Measurements from ENCODE around the gene KCNC3. TPM values are rescaled to one million over a fixed set of nuclear protein-coding genes. Genes with fewer than 3 reads are reported as not detected.

Gene KCNC3
- total RNA-seq, 5 donors from 2014 or later (not counting 1 experiment from before 2014, with no cell fraction given) = 0.75 to 4.3 (median 1.5) TPM

DNA sequence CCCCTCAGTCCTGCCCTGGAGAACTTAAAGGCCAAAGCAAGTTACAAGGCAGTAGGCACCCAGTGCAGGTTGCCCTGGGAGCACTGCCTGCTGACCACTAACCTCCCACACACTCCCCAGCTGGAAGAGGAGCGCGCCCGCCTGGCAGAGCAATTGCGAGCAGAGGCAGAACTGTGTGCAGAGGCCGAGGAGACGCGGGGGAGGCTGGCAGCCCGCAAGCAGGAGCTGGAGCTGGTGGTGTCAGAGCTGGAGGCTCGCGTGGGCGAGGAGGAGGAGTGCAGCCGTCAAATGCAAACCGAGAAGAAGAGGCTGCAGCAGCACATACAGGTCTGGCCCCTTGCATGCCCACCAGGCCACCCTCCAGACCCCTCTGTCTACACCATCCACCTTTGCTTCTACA, 61.1 kb downstream of the KCNC3 start:
- CTCF ChIA-PET = no interaction called here
- H3K36me3 Mint-ChIP-seq = no peaks in the 10 kb centered on the region

DNA sequence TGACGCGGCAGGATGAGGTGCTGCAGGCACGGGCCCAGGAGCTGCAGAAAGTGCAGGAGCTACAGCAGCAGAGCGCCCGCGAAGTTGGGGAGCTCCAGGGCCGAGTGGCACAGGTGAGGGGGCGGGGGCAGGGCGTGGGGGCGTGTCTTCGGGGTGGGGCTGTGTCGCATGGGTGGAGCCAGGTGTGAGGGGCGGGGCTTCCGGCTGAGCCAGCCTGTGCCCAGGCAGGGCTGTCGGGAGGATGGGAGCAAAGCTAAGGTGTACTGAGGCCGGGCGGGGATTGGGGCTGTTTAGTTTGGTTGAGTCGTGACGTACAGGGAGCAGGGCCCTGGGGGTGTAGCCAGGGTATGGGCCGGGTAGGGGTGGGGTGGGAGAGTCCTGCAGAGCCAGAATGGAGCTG, 62.3 kb downstream of the KCNC3 start:
- Histone ChIP-seq H3K9me3 (no peaks in the 10 kb centered on the region), H3K27me3 (replicated peaks in 1 of 2; ENCODE audit: control insufficient read depth in 2 of 2, extremely low read depth in 1 of 2, insufficient read depth in 2 of 2, low read length in 1 of 2) (peaks cover 0 to 51% of the 10 kb centered on the region in 2 experiments), H3K36me3 (ENCODE audit: control insufficient read depth in 2 of 2, extremely low read depth in 1 of 2, insufficient read depth in 1 of 2, low read length in 1 of 2) (no peaks in the 10 kb centered on the region), H3K27ac (ENCODE audit: low read length) (no peak overlapping the region), H3K4me1 (ENCODE audit: control insufficient read depth in 1 of 2, extremely low read depth in 1 of 2, insufficient read depth in 2 of 2, low read length in 2 of 2) (no peaks in the 10 kb centered on the region), H3K4me3 (ENCODE audit: control insufficient read depth in 1 of 2, extremely low read depth in 1 of 2, low read length in 1 of 2) (no peak overlapping the region)
- Mint-ChIP-seq H3K27me3 (peaks cover 25 to 29% of the 10 kb centered on the region in 2 donors), H3K4me1 (no peaks in the 10 kb centered on the region), H3K36me3 (no peaks in the 10 kb centered on the region), H3K27ac (no peak overlapping the region), H3K4me3 (no peak overlapping the region), H3K9me3 (no peaks in the 10 kb centered on the region)
- peak in 8 of 35 experiments; percentile 2 to 22 (median 6) for DNase-seq
- 16% methylated on average over 19 of the region's 20 CpGs for WGBS (ENCODE audit: insufficient coverage)
- ChIA-PET POLR2A (no interaction called here), CTCF (no interaction called here)
- peak in 1 of 4 experiments; percentile 37 for ATAC-seq (replicated peaks in 1 of 4)

More for the DNA sequence above, 61.1 kb downstream of the KCNC3 start:
- Mint-ChIP-seq H3K27ac (no peak overlapping the region), H3K27me3 (peaks cover 22 to 31% of the 10 kb centered on the region in 2 donors), H3K9me3 (no peaks in the 10 kb centered on the region), H3K4me3 (no peak overlapping the region), H3K4me1 (no peaks in the 10 kb centered on the region)
- no peaks in the 10 kb centered on the region for H3K9me3 ChIP-seq
- ATAC-seq (replicated peaks in 1 of 4) (no peak), DNase-seq (no peak)
- peaks cover 0 to 49% of the 10 kb centered on the region in 2 experiments for H3K27me3 ChIP-seq (replicated peaks in 1 of 2; ENCODE audit: control insufficient read depth in 2 of 2, extremely low read depth in 1 of 2, insufficient read depth in 2 of 2, low read length in 1 of 2)
- no peaks in the 10 kb centered on the region for H3K4me1 ChIP-seq (ENCODE audit: control insufficient read depth in 1 of 2, extremely low read depth in 1 of 2, insufficient read depth in 2 of 2, low read length in 2 of 2)
- POLR2A ChIA-PET = no interaction called here
- H3K4me3 ChIP-seq (ENCODE audit: control insufficient read depth in 1 of 2, extremely low read depth in 1 of 2, low read length in 1 of 2) = no peak overlapping the region
- no peak overlapping the region for H3K27ac ChIP-seq (ENCODE audit: low read length)
- 81% methylated on average over 7 of the region's 13 CpGs for WGBS (ENCODE audit: insufficient coverage)
- H3K36me3 ChIP-seq (ENCODE audit: control insufficient read depth in 2 of 2, extremely low read depth in 1 of 2, insufficient read depth in 1 of 2, low read length in 1 of 2) = no peaks in the 10 kb centered on the region

DNA sequence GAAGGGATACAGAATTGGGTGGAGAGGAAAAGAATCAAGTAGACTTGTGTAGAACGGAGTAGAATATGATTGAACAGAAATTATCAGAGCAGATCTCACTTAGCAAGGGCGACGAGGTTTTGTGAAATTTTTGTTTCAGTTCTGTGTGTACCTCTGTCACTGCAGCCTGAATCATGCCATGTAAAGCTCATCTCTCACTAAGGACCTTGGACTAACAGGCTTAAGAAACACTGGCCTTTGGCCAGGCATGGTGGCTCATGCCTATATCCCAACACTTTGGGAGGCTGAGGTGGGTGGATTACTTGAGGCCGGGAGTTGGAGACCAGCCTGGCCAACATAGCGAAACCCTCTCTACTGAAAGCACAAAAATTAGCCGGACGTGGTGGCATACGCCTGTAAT, 63.1 kb downstream of the KCNC3 start:
- no peaks in the 10 kb centered on the region for H3K9me3 Mint-ChIP-seq
- H3K27me3 ChIP-seq (replicated peaks in 1 of 2; ENCODE audit: control insufficient read depth in 2 of 2, extremely low read depth in 1 of 2, insufficient read depth in 2 of 2, low read length in 1 of 2) = peaks cover 0 to 50% of the 10 kb centered on the region in 2 experiments
- no peak overlapping the region for H3K27ac Mint-ChIP-seq
- POLR2A ChIA-PET = no interaction called here
- no peaks in the 10 kb centered on the region for H3K4me1 ChIP-seq (ENCODE audit: control insufficient read depth in 1 of 2, extremely low read depth in 1 of 2, insufficient read depth in 2 of 2, low read length in 2 of 2)
- DNase-seq (no peak), ATAC-seq (replicated peaks in 1 of 4) (no peak)
- no peak overlapping the region for H3K4me3 ChIP-seq (ENCODE audit: control insufficient read depth in 1 of 2, extremely low read depth in 1 of 2, low read length in 1 of 2)
- no peaks in the 10 kb centered on the region for H3K36me3 ChIP-seq (ENCODE audit: control insufficient read depth in 2 of 2, extremely low read depth in 1 of 2, insufficient read depth in 1 of 2, low read length in 1 of 2)
- no peaks in the 10 kb centered on the region for H3K4me1 Mint-ChIP-seq
- CTCF ChIA-PET = interaction anchor here in 1 of 2 donors (0.5 kb wide), 1 partner anchor 613 kb away, joined by 3 read pairs; no protein-coding TSS in a partner anchor
- 90% methylated on average over 3 of the region's 8 CpGs for WGBS (ENCODE audit: insufficient coverage)
- H3K9me3 ChIP-seq = no peaks in the 10 kb centered on the region
- no peak overlapping the region for H3K4me3 Mint-ChIP-seq
- no peak overlapping the region for H3K27ac ChIP-seq (ENCODE audit: low read length)
- H3K27me3 Mint-ChIP-seq = peaks cover 18 to 31% of the 10 kb centered on the region in 2 donors
- H3K36me3 Mint-ChIP-seq = no peaks in the 10 kb centered on the region

DNA sequence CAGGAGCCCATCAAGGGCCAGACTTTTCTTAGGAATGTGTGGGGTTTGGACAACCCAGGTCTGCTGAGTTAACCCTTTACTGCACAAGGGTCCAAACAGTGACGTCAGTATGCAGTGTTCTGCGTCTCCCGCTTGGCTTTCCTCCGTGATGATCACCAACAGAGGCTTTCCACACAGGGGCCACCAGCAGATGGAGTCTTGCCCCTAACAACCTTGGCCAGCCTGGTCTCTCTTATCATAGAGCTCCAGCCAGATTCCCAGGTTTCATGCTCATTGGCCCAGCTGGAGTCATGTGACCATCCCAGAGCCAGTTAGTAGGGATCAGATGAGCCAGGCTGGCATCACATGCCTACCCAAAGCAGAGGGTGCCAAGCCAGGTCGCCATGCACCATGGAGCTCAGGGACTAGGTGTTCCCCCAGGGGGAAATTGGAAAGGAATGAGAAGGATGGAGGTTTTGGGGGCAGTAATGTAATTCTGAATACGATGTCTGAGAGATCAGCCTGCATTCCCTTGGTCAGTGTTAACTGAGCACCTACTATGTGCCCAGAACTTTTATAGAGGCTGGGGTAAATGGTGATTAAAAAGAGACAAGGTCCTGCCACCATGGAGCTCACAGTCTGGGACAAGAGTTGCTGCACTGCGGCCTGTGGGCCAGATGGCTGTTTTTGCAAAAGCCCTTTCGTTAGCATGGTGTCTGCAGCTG, 64.5 kb downstream of the KCNC3 start:
- no peaks in the 10 kb centered on the region for H3K9me3 ChIP-seq
- no peaks in the 10 kb centered on the region for H3K4me1 Mint-ChIP-seq
- H3K9me3 Mint-ChIP-seq = no peaks in the 10 kb centered on the region
- DNase-seq (no peak), ATAC-seq (replicated peaks in 1 of 4) (no peak)
- H3K27me3 Mint-ChIP-seq = peaks cover 18 to 30% of the 10 kb centered on the region in 2 donors
- WGBS (ENCODE audit: insufficient coverage) = 80% methylated on average over 8 of the region's 8 CpGs
- H3K4me1 ChIP-seq (ENCODE audit: control insufficient read depth in 1 of 2, extremely low read depth in 1 of 2, insufficient read depth in 2 of 2, low read length in 2 of 2) = no peaks in the 10 kb centered on the region
- H3K4me3 Mint-ChIP-seq = no peak overlapping the region
- ChIA-PET POLR2A (no interaction called here), CTCF (no interaction called here)
- no peaks in the 10 kb centered on the region for H3K36me3 Mint-ChIP-seq
- no peak overlapping the region for H3K27ac Mint-ChIP-seq
- no peak overlapping the region for H3K4me3 ChIP-seq (ENCODE audit: control insufficient read depth in 1 of 2, extremely low read depth in 1 of 2, low read length in 1 of 2)
- no peak overlapping the region for H3K27ac ChIP-seq (ENCODE audit: low read length)
- H3K36me3 ChIP-seq (ENCODE audit: control insufficient read depth in 2 of 2, extremely low read depth in 1 of 2, insufficient read depth in 1 of 2, low read length in 1 of 2) = no peaks in the 10 kb centered on the region
- H3K27me3 ChIP-seq (replicated peaks in 1 of 2; ENCODE audit: control insufficient read depth in 2 of 2, extremely low read depth in 1 of 2, insufficient read depth in 2 of 2, low read length in 1 of 2) = peaks cover 0 to 47% of the 10 kb centered on the region in 2 experiments

DNA sequence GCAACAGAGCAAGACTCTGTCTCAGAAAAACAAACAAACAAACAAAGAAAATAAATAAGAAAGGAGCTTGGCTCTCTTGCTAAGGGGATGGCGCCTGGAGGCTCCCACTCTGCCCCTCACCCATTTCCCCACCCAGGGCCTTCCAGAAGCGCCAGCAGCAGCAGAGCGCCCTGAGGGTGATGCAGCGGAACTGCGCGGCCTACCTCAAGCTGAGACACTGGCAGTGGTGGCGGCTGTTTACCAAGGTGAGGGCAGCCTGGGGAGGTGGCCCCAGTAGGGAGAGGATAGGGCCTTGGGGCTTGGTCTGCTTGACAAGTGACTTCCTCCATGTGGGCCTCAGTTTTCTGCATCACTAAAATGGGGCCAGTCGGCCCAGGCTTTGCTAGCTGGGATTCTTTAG, 66.0 kb downstream of the KCNC3 start:
- Mint-ChIP-seq H3K27ac (no peak overlapping the region), H3K9me3 (no peaks in the 10 kb centered on the region), H3K4me3 (no peak overlapping the region), H3K36me3 (no peaks in the 10 kb centered on the region), H3K27me3 (peaks cover 14 to 27% of the 10 kb centered on the region in 2 donors), H3K4me1 (no peaks in the 10 kb centered on the region)
- Histone ChIP-seq H3K4me3 (ENCODE audit: control insufficient read depth in 1 of 2, extremely low read depth in 1 of 2, low read length in 1 of 2) (no peak overlapping the region), H3K36me3 (ENCODE audit: control insufficient read depth in 2 of 2, extremely low read depth in 1 of 2, insufficient read depth in 1 of 2, low read length in 1 of 2) (no peaks in the 10 kb centered on the region), H3K27ac (ENCODE audit: low read length) (no peak overlapping the region), H3K27me3 (replicated peaks in 1 of 2; ENCODE audit: control insufficient read depth in 2 of 2, extremely low read depth in 1 of 2, insufficient read depth in 2 of 2, low read length in 1 of 2) (peaks cover 0 to 34% of the 10 kb centered on the region in 2 experiments), H3K4me1 (ENCODE audit: control insufficient read depth in 1 of 2, extremely low read depth in 1 of 2, insufficient read depth in 2 of 2, low read length in 2 of 2) (no peaks in the 10 kb centered on the region), H3K9me3 (no peaks in the 10 kb centered on the region)
- CTCF ChIA-PET = no interaction called here
- POLR2A ChIA-PET = no interaction called here
- ATAC-seq (replicated peaks in 1 of 4) (no peak), DNase-seq (no peak)
- WGBS (ENCODE audit: insufficient coverage) = 88% methylated on average over 2 of the region's 8 CpGs

Other genes with a start within 250 kb of the KCNC3 start
- gene IZUMO2, start 166.1 kb downstream of the KCNC3 start, total RNA-seq = not detected
- under 1 TPM in 3 of 5 donors, not detected in 2; 0.23 to 0.79 (median 0.70) TPM for gene MYH14, start 125.8 kb downstream of the KCNC3 start, total RNA-seq
- gene NAPSA, start 36.3 kb upstream of the KCNC3 start, total RNA-seq = 1 to 10 TPM; 2.6 to 7.1 (median 3.0) TPM
- gene NR1H2, start 47.1 kb upstream of the KCNC3 start, total RNA-seq = 100 to 1,000 TPM; 109 to 236 (median 117) TPM
- gene POLD1, start 55.0 kb upstream of the KCNC3 start, total RNA-seq = 10 to 100 TPM; 32.9 to 67.1 (median 54.0) TPM
- gene SPIB, start 89.6 kb upstream of the KCNC3 start, total RNA-seq = 1 to 10 TPM in 4 of 5 donors, under 1 TPM in 1; 0.72 to 9.7 (median 4.1) TPM
- under 1 TPM in 2 of 5 donors, not detected in 3; 0.28 to 0.38 TPM for gene MYBPC2, start 103.5 kb upstream of the KCNC3 start, total RNA-seq
- 10 to 100 TPM; 83.7 to 98.1 (median 89.7) TPM for gene EMC10, start 147.1 kb upstream of the KCNC3 start, total RNA-seq
- 1 to 10 TPM in 1 of 5 donors, under 1 TPM in 3, not detected in 1; 0.60 to 1.2 (median 0.67) TPM for gene GARIN5A, start 147.5 kb upstream of the KCNC3 start, total RNA-seq
- gene JOSD2, start 181.8 kb upstream of the KCNC3 start, total RNA-seq = 10 to 100 TPM; 15.4 to 45.7 (median 40.6) TPM
- gene ASPDH, start 184.5 kb upstream of the KCNC3 start, total RNA-seq = not detected
- not detected for gene LRRC4B, start 239.1 kb upstream of the KCNC3 start, total RNA-seq

Measured in T-cell (primary cell).